ENCODE measurements around the gene DEFB124.

DNA sequence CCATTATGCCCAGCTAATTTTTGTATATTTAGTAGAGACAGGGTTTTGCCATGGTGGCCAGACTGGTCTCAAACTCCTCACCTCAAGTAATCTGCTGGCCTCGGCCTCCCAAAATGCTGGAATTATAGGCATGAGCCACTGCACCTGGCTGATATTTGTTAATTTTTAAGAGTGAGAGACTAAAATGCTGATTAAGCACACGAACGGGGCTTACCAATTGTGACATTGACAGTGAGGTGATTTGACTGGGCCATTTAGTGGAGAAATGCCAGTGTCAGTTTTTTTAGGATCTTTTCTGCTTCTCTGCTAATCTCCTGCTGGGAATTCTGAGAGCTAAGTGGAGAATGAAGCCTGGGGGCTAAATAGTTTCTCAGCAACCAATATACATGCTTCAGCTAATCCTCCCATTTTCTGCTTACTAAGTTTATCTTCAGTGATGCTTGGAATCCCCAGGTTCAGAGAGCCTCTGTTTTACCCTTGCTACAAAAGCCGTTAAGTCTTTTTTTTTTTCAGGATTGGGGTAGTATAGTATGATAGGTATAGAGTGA is 44.3 kb downstream of the DEFB124 start:
- TF ChIP-seq, protein P1, sequence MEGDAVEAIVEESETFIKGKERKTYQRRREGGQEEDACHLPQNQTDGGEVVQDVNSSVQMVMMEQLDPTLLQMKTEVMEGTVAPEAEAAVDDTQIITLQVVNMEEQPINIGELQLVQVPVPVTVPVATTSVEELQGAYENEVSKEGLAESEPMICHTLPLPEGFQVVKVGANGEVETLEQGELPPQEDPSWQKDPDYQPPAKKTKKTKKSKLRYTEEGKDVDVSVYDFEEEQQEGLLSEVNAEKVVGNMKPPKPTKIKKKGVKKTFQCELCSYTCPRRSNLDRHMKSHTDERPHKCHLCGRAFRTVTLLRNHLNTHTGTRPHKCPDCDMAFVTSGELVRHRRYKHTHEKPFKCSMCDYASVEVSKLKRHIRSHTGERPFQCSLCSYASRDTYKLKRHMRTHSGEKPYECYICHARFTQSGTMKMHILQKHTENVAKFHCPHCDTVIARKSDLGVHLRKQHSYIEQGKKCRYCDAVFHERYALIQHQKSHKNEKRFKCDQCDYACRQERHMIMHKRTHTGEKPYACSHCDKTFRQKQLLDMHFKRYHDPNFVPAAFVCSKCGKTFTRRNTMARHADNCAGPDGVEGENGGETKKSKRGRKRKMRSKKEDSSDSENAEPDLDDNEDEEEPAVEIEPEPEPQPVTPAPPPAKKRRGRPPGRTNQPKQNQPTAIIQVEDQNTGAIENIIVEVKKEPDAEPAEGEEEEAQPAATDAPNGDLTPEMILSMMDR (IDR thresholded peaks at IDR 0.05; ENCODE audit: low read length) = no peak
- TF ChIP-seq EZH2 (IDR thresholded peaks at IDR 0.05; ENCODE audit: borderline replicate concordance, low read length) = no peak

Data from OCI-LY1 (cell line).